GM12878 (cell line): ENCODE measurements around the gene ZNF407. TPM values are rescaled to one million over a fixed set of nuclear protein-coding genes. Genes with fewer than 3 reads are reported as not detected.

Experiments used
- ATAC-seq: fragments of 200-7000 bp; cut with Tn5 transposase; 3 replicates; pipeline ENCODE4 v1.9.1; 2020; ENCODE audit warnings: mild to moderate bottlenecking, moderate library complexity
- BruUV-seq: library from RNA; stranded (reverse); fragments of 400-500 nt; replicated peaks from 2 replicates; lab custom pipeline; 2021; lab: Mats Ljungman, UMichigan
- CTCF ChIA-PET: fragments of 300-600 bp; sonication (Branson Sonifier 250); formaldehyde crosslinking; extraction: SDS; loops from one replicate; lab custom pipeline; 2021; ENCODE audit warnings: inconsistent platforms; lab: Yijun Ruan, JAX
- POLR2A ChIA-PET: fragments of 350-600 bp; formaldehyde crosslinking; extraction: SDS; loops from one replicate; lab custom pipeline; 2021; ENCODE audit warnings: inconsistent platforms; lab: Charles Lee
- RAD21 ChIA-PET: fragments of 300-600 bp; sonication (Branson Sonifier 250); formaldehyde crosslinking; loops from one replicate; lab custom pipeline; 2023; ENCODE audit warnings: antibody characterized with exemption; ENCODE audit not compliant: unreplicated experiment; lab: Charles Lee
- SMC1A ChIA-PET: fragments of 300-600 bp; sonication (Branson Sonifier 250); formaldehyde crosslinking; loops from one replicate; lab custom pipeline; 2023; ENCODE audit not compliant: unreplicated experiment, uncharacterized antibody; lab: Charles Lee
- DNase-seq: peaks from one replicate; pipeline ENCODE4 v3.0.0-alpha.2; 2011; ENCODE audit warnings: low read depth, low spot score
- FAIRE-seq: peaks from 3 replicates; lab custom pipeline; 2011; peaks lifted over from hg19 to GRCh38; lab: Jason Lieb, UNC
- H2AFZ ChIP-seq: 2 replicates; pipeline ENCODE4 v1.6.0; 2011; ENCODE audit warnings: low read depth, low read length, control low read depth; ENCODE audit not compliant: control insufficient read depth
- H3K27ac ChIP-seq: 2 replicates; pipeline ENCODE4 v1.5.1; 2011; ENCODE audit warnings: control low read depth; ENCODE audit not compliant: control insufficient read depth, insufficient read depth
- H3K27me3 ChIP-seq, 2 experiments: replicated peaks in 1 of 2; 2 replicates each; pipeline versions ENCODE4 v1.6.0 to v1.6.1; 2011; ENCODE audit warnings: low read length in 1 of 2; ENCODE audit not compliant: control insufficient read depth in 2 of 2, insufficient read depth in 2 of 2
- H3K36me3 ChIP-seq, 2 experiments: 2 replicates each; pipeline ENCODE4 v1.5.1; 2011; ENCODE audit warnings: low read length in 1 of 2; ENCODE audit not compliant: control insufficient read depth in 2 of 2, insufficient read depth in 2 of 2
- H3K4me1 ChIP-seq: 2 replicates; pipeline ENCODE4 v1.6.1; 2011; ENCODE audit warnings: mild to moderate bottlenecking, low read length, moderate library complexity, mixed read lengths; ENCODE audit not compliant: control insufficient read depth, insufficient read depth
- H3K4me2 ChIP-seq: 2 replicates; pipeline ENCODE4 v1.6.0; 2011; ENCODE audit warnings: control low read depth; ENCODE audit not compliant: control insufficient read depth, insufficient read depth
- H3K4me3 ChIP-seq: fragments of 200-600 bp; sonication (generic); 2 replicates; pipeline ENCODE4 v1.5.1; 2016
- H3K79me2 ChIP-seq: 2 replicates; pipeline ENCODE4 v1.6.0; 2011; ENCODE audit warnings: low read length; ENCODE audit not compliant: control insufficient read depth, insufficient read depth
- H3K9ac ChIP-seq: 2 replicates; pipeline ENCODE4 v1.8.0; 2011; ENCODE audit warnings: low read length, control low read depth, mixed read lengths; ENCODE audit not compliant: control insufficient read depth, insufficient read depth
- H3K9me3 ChIP-seq: replicated peaks from 3 replicates; pipeline ENCODE4 v1.5.1; 2011; ENCODE audit warnings: mild to moderate bottlenecking, low read length; ENCODE audit not compliant: control insufficient read depth, insufficient read depth
- H4K20me1 ChIP-seq: 2 replicates; pipeline ENCODE4 v1.6.0; 2011; ENCODE audit not compliant: control insufficient read depth, insufficient read depth
- CHD2 ChIP-seq: IDR thresholded peaks from 2 replicates; pipeline ENCODE4 v1.6.1; 2011; ENCODE audit warnings: low read depth, low read length, improper control_type of control experiment, borderline replicate concordance
- DPF2 ChIP-seq: fragments of 450-650 bp; IDR thresholded peaks from 2 replicates; pipeline ENCODE4 v1.6.1; 2017; ENCODE audit warnings: mild to moderate bottlenecking
- MEF2B ChIP-seq: fragments of 450-650 bp; IDR thresholded peaks from 2 replicates; pipeline ENCODE4 v1.6.1; 2018; ENCODE audit warnings: mild to moderate bottlenecking, moderate library complexity; ENCODE audit not compliant: partially characterized antibody, poor library complexity, severe bottlenecking
- NR2C1 ChIP-seq: fragments of 450-650 bp; IDR thresholded peaks from 2 replicates; pipeline ENCODE4 v1.6.1; 2017; ENCODE audit warnings: antibody characterized with exemption, mild to moderate bottlenecking, moderate library complexity
- POLR2A ChIP-seq: IDR thresholded peaks from 2 replicates; pipeline ENCODE4 v1.6.1; 2011; ENCODE audit warnings: low read depth, mild to moderate bottlenecking, low read length
- POLR2AphosphoS2 ChIP-seq: IDR thresholded peaks from 2 replicates; pipeline ENCODE4 v1.6.1; 2011; ENCODE audit warnings: low read depth, mild to moderate bottlenecking, low read length, improper control_type of control experiment, moderate library complexity
- SMAD5 ChIP-seq: IDR thresholded peaks from 2 replicates; pipeline ENCODE4 v1.6.1; 2016; ENCODE audit warnings: antibody characterized with exemption, low read depth
- STAT3 ChIP-seq: IDR thresholded peaks from 2 replicates; pipeline ENCODE4 v1.6.1; 2011; ENCODE audit warnings: low read depth, low read length, improper control_type of control experiment
- WGBS: methylation state at CpG from one replicate; pipeline ENCODE4 v1.1.6; 2016; ENCODE audit warnings: low lambda C conversion rate; ENCODE audit not compliant: insufficient replicate concordance, insufficient coverage; ENCODE audit errors: missing lambda C conversion rate; 5-methylcytosine and 5-hydroxymethylcytosine counted together
- in situ Hi-C: fragments of 300-500 bp; cut with MboI; formaldehyde crosslinking; loops from 9 replicates; pipeline ENCODE4 v1.14.3; 2018; ENCODE audit warnings: mixed read lengths
- intact Hi-C: fragments of 100-400 bp; cut with micrococcal nuclease; formaldehyde crosslinking; loops from one replicate; pipeline ENCODE4 v1.14.2; 2022; ENCODE audit not compliant: unreplicated experiment
- polyA plus RNA-seq, 11 experiments: library from polyadenylated mRNA; depleted of rRNA in 4 of 11; unstranded in 6 of 11; stranded (reverse) in 5 of 11; fragments of >200 nt; fragmentation: Nextera tagmentation in 4 of 11; fragmentation: Illumina TruSeq in 1 of 11; extraction: Ambion mirVana in 4 of 11; extraction: Trizol in 1 of 11; gene quantifications; 1 replicate in 1 of 11; 2 replicates in 10 of 11; pipeline versions ENCODE4 v1.2.1 to v1.2.3, GENCODE V29; 2011 to 2016; ENCODE audit warnings: inconsistent platforms in 2 of 11, missing spikeins in 2 of 11, low read depth in 1 of 11
- total RNA-seq, 4 experiments: library from RNA; depleted of rRNA in 3 of 4; stranded (reverse); fragments of >200 nt in 3 of 4; fragmentation: Illumina TruSeq in 1 of 4; extraction: Trizol in 1 of 4; gene quantifications; 2 replicates each; pipeline versions ENCODE4 v1.2.1 to v1.2.3, GENCODE V29; 2013 to 2021
- TF ChIP-seq, protein P1 (sequence below): IDR thresholded peaks from 2 replicates; pipeline ENCODE4 v1.6.1; 2012; ENCODE audit warnings: low read depth, low read length, improper control_type of control experiment
- TF ChIP-seq, protein P2 (sequence below): fragments of 450-650 bp; IDR thresholded peaks from 2 replicates; pipeline ENCODE4 v1.6.1; 2018; ENCODE audit warnings: mild to moderate bottlenecking, low read depth, moderate library complexity; ENCODE audit not compliant: partially characterized antibody
- TF ChIP-seq, protein P3 (sequence below): IDR thresholded peaks from 2 replicates; pipeline ENCODE4 v1.6.1; 2011; ENCODE audit warnings: mild to moderate bottlenecking, low read depth, low read length, moderate library complexity; ENCODE audit not compliant: insufficient replicate concordance

The ZNF407 gene
- total and polyA plus RNA-seq, 10 of the 15 experiments (the other 5 are each of a cell fraction or from before 2014, with no cell fraction given), result 0.69 to 11.6 (median 5.3) TPM

DNA sequence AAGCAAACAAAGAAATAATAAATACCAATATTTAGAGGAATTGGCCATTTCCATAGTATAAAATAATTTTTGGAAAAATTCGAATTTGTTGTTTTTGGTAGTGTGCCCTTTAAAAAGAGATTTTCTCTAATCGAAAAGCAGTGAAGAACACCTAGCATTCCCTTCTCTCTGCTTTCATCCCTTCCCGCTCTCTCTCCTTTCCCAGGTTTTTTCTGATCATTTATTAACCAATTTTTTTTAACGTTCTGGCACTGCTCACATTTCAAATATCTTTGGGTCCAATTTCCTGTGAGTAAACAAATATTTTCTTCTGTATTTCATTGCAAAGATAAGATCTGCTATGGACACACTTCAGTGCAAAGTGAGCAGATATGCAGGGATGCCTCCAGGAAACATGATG is 101.2 kb downstream of the ZNF407 start:
- no peak overlapping the region for H3K4me3 ChIP-seq
- H3K4me1 ChIP-seq, result no peaks in the 10 kb centered on the region
- intact Hi-C loops (no loop called here), in situ Hi-C loops (no loop called here)
- BruUV-seq, result no TSS peak
- H3K27me3 ChIP-seq, result no peaks in the 10 kb centered on the region
- H3K9ac ChIP-seq, result no peak overlapping the region
- H2AFZ ChIP-seq, result no peak overlapping the region
- DNase-seq, result no peak
- no peaks in the 10 kb centered on the region for H3K9me3 ChIP-seq
- ChIA-PET RAD21 (no interaction called here), POLR2A (no interaction called here), SMC1A (interaction anchor here (1.0 to 1.9 kb wide), 2 partner anchors 34 to 265 kb away, joined by 4 to 7 read pairs; no protein-coding TSS in a partner anchor), CTCF (interaction anchor here (1.0 to 1.3 kb wide), 2 partner anchors 12 to 137 kb away, joined by 3 to 5 read pairs; no protein-coding TSS in a partner anchor)
- no peaks in the 10 kb centered on the region for H4K20me1 ChIP-seq
- no peak overlapping the region for H3K4me2 ChIP-seq
- H3K27ac ChIP-seq, result no peak overlapping the region
- 92% methylated on average over 4 of the region's 4 CpGs for WGBS
- no peak for ATAC-seq
- no peaks in the 10 kb centered on the region for H3K79me2 ChIP-seq
- FAIRE-seq, result no peak
- TF ChIP-seq DPF2 (no peak), STAT3 (no peak), SMAD5 (no peak), POLR2A (no peak), NR2C1 (no peak), CHD2 (no peak), MEF2B (no peak), POLR2AphosphoS2 (no peak)
- TF ChIP-seq, protein P1, sequence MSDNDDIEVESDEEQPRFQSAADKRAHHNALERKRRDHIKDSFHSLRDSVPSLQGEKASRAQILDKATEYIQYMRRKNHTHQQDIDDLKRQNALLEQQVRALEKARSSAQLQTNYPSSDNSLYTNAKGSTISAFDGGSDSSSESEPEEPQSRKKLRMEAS, result no peak
- TF ChIP-seq, protein P2, sequence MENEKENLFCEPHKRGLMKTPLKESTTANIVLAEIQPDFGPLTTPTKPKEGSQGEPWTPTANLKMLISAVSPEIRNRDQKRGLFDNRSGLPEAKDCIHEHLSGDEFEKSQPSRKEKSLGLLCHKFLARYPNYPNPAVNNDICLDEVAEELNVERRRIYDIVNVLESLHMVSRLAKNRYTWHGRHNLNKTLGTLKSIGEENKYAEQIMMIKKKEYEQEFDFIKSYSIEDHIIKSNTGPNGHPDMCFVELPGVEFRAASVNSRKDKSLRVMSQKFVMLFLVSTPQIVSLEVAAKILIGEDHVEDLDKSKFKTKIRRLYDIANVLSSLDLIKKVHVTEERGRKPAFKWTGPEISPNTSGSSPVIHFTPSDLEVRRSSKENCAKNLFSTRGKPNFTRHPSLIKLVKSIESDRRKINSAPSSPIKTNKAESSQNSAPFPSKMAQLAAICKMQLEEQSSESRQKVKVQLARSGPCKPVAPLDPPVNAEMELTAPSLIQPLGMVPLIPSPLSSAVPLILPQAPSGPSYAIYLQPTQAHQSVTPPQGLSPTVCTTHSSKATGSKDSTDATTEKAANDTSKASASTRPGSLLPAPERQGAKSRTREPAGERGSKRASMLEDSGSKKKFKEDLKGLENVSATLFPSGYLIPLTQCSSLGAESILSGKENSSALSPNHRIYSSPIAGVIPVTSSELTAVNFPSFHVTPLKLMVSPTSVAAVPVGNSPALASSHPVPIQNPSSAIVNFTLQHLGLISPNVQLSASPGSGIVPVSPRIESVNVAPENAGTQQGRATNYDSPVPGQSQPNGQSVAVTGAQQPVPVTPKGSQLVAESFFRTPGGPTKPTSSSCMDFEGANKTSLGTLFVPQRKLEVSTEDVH, result no peak
- TF ChIP-seq, protein P3, sequence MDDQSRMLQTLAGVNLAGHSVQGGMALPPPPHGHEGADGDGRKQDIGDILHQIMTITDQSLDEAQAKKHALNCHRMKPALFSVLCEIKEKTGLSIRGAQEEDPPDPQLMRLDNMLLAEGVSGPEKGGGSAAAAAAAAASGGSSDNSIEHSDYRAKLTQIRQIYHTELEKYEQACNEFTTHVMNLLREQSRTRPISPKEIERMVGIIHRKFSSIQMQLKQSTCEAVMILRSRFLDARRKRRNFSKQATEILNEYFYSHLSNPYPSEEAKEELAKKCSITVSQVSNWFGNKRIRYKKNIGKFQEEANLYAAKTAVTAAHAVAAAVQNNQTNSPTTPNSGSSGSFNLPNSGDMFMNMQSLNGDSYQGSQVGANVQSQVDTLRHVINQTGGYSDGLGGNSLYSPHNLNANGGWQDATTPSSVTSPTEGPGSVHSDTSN, result no peak
- H3K36me3 ChIP-seq, result no peaks in the 10 kb centered on the region
